HepG2 (cell line): ENCODE measurements around the gene SLU7. TPM values are rescaled to one million over a fixed set of nuclear protein-coding genes. Genes with fewer than 3 reads are reported as not detected.
A peak's percentile ranks its signal among the peaks of the same experiment; 100 is the strongest.

Experiments used
- ATAC-seq: fragments of 200-7000 bp; cut with Tn5 transposase; 3 replicates; pipeline ENCODE4 v1.9.1; 2020; ENCODE audit warnings: mild to moderate bottlenecking, moderate library complexity
- BruUV-seq: library from RNA; stranded (reverse); fragments of 400-500 nt; replicated peaks from 2 replicates; lab custom pipeline; 2021; lab: Mats Ljungman, UMichigan
- CTCF ChIA-PET: fragments of 300-600 bp; formaldehyde crosslinking; extraction: SDS; loops from one replicate; lab custom pipeline; 2021; ENCODE audit warnings: low total read pairs, inconsistent platforms, low intra/inter-chr PET ratio; lab: Yijun Ruan, JAX
- POLR2A ChIA-PET: fragments of 350-600 bp; sonication (Branson Sonifier 250); formaldehyde crosslinking; loops from one replicate; lab custom pipeline; 2020; ENCODE audit warnings: antibody characterized with exemption, inconsistent platforms; lab: Yijun Ruan, JAX
- DNase-seq: peaks from one replicate; pipeline ENCODE4 v3.0.0-alpha.2; 2015; ENCODE audit warnings: low spot score
- FAIRE-seq: peaks from 3 replicates; lab custom pipeline; 2011; peaks lifted over from hg19 to GRCh38; lab: Jason Lieb, UNC
- H2AFZ ChIP-seq: one replicate; pipeline ENCODE4 v1.6.1; 2011; ENCODE audit warnings: low read length, inconsistent platforms
- H3K27ac ChIP-seq: fragments of 300-600 bp; 3 replicates; pipeline ENCODE4 v1.8.0; 2011; ENCODE audit warnings: mixed run types, mild to moderate bottlenecking, mixed read lengths, low read length, inconsistent platforms; ENCODE audit not compliant: insufficient read depth; ENCODE audit errors: extremely low read length
- H3K27me3 ChIP-seq, 2 experiments: fragments of 200-600 bp in 1 of 2; 2 replicates in 1 of 2; 3 replicates in 1 of 2; pipeline versions ENCODE4 v1.6.0 to v1.8.0; 2011; ENCODE audit warnings: low read length in 2 of 2, mild to moderate bottlenecking in 2 of 2, moderate library complexity in 2 of 2, inconsistent platforms in 1 of 2; ENCODE audit not compliant: insufficient read depth in 2 of 2, control insufficient read depth in 1 of 2
- H3K36me3 ChIP-seq, 2 experiments: fragments of 200-600 bp in 1 of 2; replicated peaks in 1 of 2; 2 replicates in 1 of 2; 3 replicates in 1 of 2; pipeline versions ENCODE4 v1.5.1 to v1.8.0; 2011; ENCODE audit warnings: low read length in 2 of 2, inconsistent platforms in 1 of 2; ENCODE audit not compliant: insufficient read depth in 2 of 2, control insufficient read depth in 1 of 2
- H3K4me1 ChIP-seq: 2 replicates; pipeline ENCODE4 v1.5.1; 2012; ENCODE audit warnings: low read length, inconsistent platforms; ENCODE audit not compliant: insufficient read depth
- H3K4me2 ChIP-seq: 2 replicates; pipeline ENCODE4 v1.6.0; 2011; ENCODE audit warnings: low read depth, low read length, inconsistent platforms
- H3K4me3 ChIP-seq, 3 experiments: fragments of 200-600 bp in 1 of 3; sonication (generic), shearing (Covaris generic) in 1 of 3; replicated peaks in 1 of 3; 2 replicates each; pipeline ENCODE4 v1.5.1; 2011 to 2016; ENCODE audit warnings: low read length in 3 of 3, inconsistent platforms in 2 of 3, low read depth in 2 of 3, mild to moderate bottlenecking in 2 of 3, control low read depth in 1 of 3, mixed read lengths in 1 of 3; ENCODE audit not compliant: insufficient read depth in 1 of 3
- H3K79me2 ChIP-seq: one replicate; pipeline ENCODE4 v1.6.1; 2011; ENCODE audit warnings: low read length, inconsistent platforms; ENCODE audit not compliant: insufficient read depth
- H3K9ac ChIP-seq: 2 replicates; pipeline ENCODE4 v1.6.0; 2011; ENCODE audit warnings: mild to moderate bottlenecking, low read depth, low read length, inconsistent platforms; ENCODE audit not compliant: insufficient read depth
- H3K9me3 ChIP-seq: 2 replicates; pipeline ENCODE4 v1.5.1; 2012; ENCODE audit warnings: mild to moderate bottlenecking, low read length
- H4K20me1 ChIP-seq: 2 replicates; pipeline ENCODE4 v1.6.0; 2011; ENCODE audit warnings: inconsistent platforms, mild to moderate bottlenecking, low read length, moderate library complexity; ENCODE audit not compliant: insufficient read depth
- DNMT1 ChIP-seq: sonication (generic); formaldehyde crosslinking; IDR thresholded peaks from 2 replicates; pipeline ENCODE4 v1.5.1; 2020; ENCODE audit warnings: mild to moderate bottlenecking, missing genetic modification reagents
- MIER3 ChIP-seq: IDR thresholded peaks from 2 replicates; pipeline ENCODE4 v1.6.1; 2016; ENCODE audit warnings: missing compliant biosample characterization, borderline replicate concordance
- MXD4 ChIP-seq: IDR thresholded peaks from 2 replicates; pipeline ENCODE4 v1.6.1; 2016; ENCODE audit warnings: mild to moderate bottlenecking, missing biosample characterization, missing genetic modification reagents
- POLR2G ChIP-seq: fragments of 200-400 bp; formaldehyde crosslinking; IDR thresholded peaks from 2 replicates; pipeline ENCODE4 v1.6.1; 2018; ENCODE audit warnings: mild to moderate bottlenecking, low read depth, low read length, moderate library complexity
- RAD51 ChIP-seq: fragments of 450-650 bp; IDR thresholded peaks from 2 replicates; pipeline ENCODE4 v1.6.1; 2016; ENCODE audit warnings: borderline replicate concordance
- RORA ChIP-seq: sonication (generic); formaldehyde crosslinking; IDR thresholded peaks from 2 replicates; pipeline ENCODE4 v1.5.0; 2020; ENCODE audit warnings: mild to moderate bottlenecking, missing genetic modification reagents, moderate library complexity
- SAFB2 ChIP-seq: sonication (generic); formaldehyde crosslinking; IDR thresholded peaks from 2 replicates; pipeline ENCODE4 v1.5.1; 2020; ENCODE audit warnings: missing genetic modification reagents, low read depth, mild to moderate bottlenecking, borderline replicate concordance
- SCMH1 ChIP-seq: sonication (generic); formaldehyde crosslinking; IDR thresholded peaks from 2 replicates; pipeline ENCODE4 v1.9.0; 2021; ENCODE audit warnings: missing genetic modification reagents, mild to moderate bottlenecking, borderline replicate concordance
- ZFP41 ChIP-seq: sonication (generic); formaldehyde crosslinking; IDR thresholded peaks from 2 replicates; pipeline ENCODE4 v1.4.0; 2020; ENCODE audit warnings: mild to moderate bottlenecking, missing genetic modification reagents, borderline replicate concordance
- ZNF432 ChIP-seq: sonication (generic); formaldehyde crosslinking; IDR thresholded peaks from 2 replicates; pipeline ENCODE4 v1.5.0; 2020; ENCODE audit warnings: missing genetic modification reagents, mild to moderate bottlenecking, borderline replicate concordance
- ZNF782 ChIP-seq: sonication (generic); formaldehyde crosslinking; IDR thresholded peaks from 2 replicates; pipeline ENCODE4 v1.4.0; 2020; ENCODE audit warnings: missing genetic modification reagents, mild to moderate bottlenecking, borderline replicate concordance
- WGBS: methylation state at CpG from one replicate; pipeline ENCODE4 v1.1.6; 2017; ENCODE audit warnings: low lambda C conversion rate; 5-methylcytosine and 5-hydroxymethylcytosine counted together
- in situ Hi-C: cut with HindIII; loops from 2 replicates; pipeline ENCODE4 v1.10.0; 2017; ENCODE audit warnings: low pct_unique_long_range_greater_than_20kb; ENCODE audit not compliant: extremely low pct_ligation_motif_present
- intact Hi-C: fragments of 100-400 bp; cut with micrococcal nuclease; formaldehyde crosslinking; loops from one replicate; pipeline ENCODE4 v1.10.0; 2022; ENCODE audit not compliant: unreplicated experiment
- polyA plus RNA-seq, 8 experiments: library from polyadenylated mRNA; depleted of rRNA in 3 of 8; stranded (reverse) in 7 of 8; unstranded in 1 of 8; fragments of >200 nt; fragmentation: Illumina TruSeq in 4 of 8; extraction: Trizol in 4 of 8; gene quantifications; 2 replicates each; pipeline versions ENCODE4 v1.2.1 to v1.2.3, GENCODE V29; 2011 to 2016; ENCODE audit warnings: low read depth in 4 of 8, missing spikeins in 1 of 8, mixed read lengths in 1 of 8; ENCODE audit not compliant: insufficient read depth in 1 of 8
- total RNA-seq, 5 experiments: library from RNA; depleted of rRNA; stranded (reverse); fragments of >200 nt; fragmentation: Illumina TruSeq; extraction: Trizol; gene quantifications; 2 replicates each; pipeline ENCODE4 v1.2.3, GENCODE V29; 2016; ENCODE audit warnings: low read depth in 1 of 5
- TF ChIP-seq, protein P1 (sequence below), 2 experiments: sonication (generic) in 1 of 2; formaldehyde crosslinking in 1 of 2; IDR thresholded peaks; 2 replicates each; pipeline versions ENCODE4 v1.5.1 to v1.6.1; 2011 to 2020; ENCODE audit warnings: borderline replicate concordance in 1 of 2, low read depth in 1 of 2, low read length in 1 of 2, mild to moderate bottlenecking in 1 of 2, missing genetic modification reagents in 1 of 2, moderate library complexity in 1 of 2

Gene SLU7
- total and polyA plus RNA-seq, 2 of the 13 experiments (the other 11 are each of a cell fraction or from before 2014, with no cell fraction given), result 24.0 to 39.2 TPM

DNA sequence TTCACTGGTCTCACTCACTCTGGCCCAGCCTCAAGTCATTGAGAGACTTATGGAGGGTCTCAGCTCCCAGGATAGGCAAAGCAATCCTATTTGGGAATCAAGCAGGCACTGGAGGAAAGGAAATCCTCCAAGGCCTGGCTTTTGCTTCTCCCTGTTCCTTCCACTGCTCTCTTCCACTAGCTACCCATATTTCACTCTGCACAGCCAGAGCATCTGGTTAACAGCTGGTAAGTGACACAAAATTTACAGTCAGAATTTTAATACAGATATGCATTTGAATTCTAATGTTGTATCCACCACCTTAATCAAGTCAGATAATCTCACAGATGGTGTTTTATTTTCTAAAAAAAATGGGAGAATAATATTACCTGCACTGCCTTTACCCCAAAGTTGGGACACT is 47.6 kb downstream of the SLU7 start (continued):
- TF ChIP-seq ZNF782 (no peak), MXD4 (no peak), ZNF432 (no peak)

DNA sequence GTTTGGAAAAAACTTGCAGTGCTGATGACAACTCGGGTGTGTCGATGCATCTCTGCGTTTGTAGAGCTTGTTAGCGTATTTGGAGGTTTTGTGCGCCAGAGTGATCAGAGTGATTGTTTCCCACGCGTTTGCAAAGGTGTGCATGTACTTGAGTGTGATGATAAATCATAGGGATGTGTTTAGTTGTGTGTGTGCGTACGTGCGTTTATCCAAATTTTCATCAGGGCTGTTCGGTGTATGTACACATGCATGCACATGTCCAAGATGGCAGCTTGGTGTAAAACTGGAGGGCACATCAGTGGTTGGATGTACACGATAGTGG is 48.2 kb downstream of the SLU7 start:
- FAIRE-seq, result no peak
- peak overlapping the region in 1 of 3 experiments; percentile 48; a peak in 1 of 6 replicates for H3K4me3 ChIP-seq
- no peaks in the 10 kb centered on the region for H3K9me3 ChIP-seq
- H3K27me3 ChIP-seq, result peaks cover 7 to 32% of the 10 kb centered on the region in 2 experiments; a peak in 4 of 5 replicates
- ChIA-PET POLR2A (no interaction called here), CTCF (no interaction called here)
- WGBS, result 55% methylated on average over 12 of the region's 12 CpGs
- H2AFZ ChIP-seq, result no peak overlapping the region
- H4K20me1 ChIP-seq, result no peaks in the 10 kb centered on the region
- no peak overlapping the region for H3K9ac ChIP-seq
- no peak for TF ChIP-seq SAFB2 (CRISPR knock-in tag)
- no peak for TF ChIP-seq MIER3 (CRISPR knock-in tag)
- peak; percentile 32; the same call in 1 of the 2 replicates for TF ChIP-seq RAD51
- TF ChIP-seq DNMT1 (CRISPR knock-in tag), result no peak
- TF ChIP-seq SCMH1 (CRISPR knock-in tag), result no peak
- no peak for TF ChIP-seq POLR2G
- no peak for TF ChIP-seq ZFP41 (CRISPR knock-in tag)
- no peak for TF ChIP-seq RORA (CRISPR knock-in tag)
- TF ChIP-seq, protein P1, sequence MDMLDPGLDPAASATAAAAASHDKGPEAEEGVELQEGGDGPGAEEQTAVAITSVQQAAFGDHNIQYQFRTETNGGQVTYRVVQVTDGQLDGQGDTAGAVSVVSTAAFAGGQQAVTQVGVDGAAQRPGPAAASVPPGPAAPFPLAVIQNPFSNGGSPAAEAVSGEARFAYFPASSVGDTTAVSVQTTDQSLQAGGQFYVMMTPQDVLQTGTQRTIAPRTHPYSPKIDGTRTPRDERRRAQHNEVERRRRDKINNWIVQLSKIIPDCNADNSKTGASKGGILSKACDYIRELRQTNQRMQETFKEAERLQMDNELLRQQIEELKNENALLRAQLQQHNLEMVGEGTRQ (IDR thresholded peaks at IDR 0.05; ENCODE audit: low read depth, low read length), result no peak
- TF ChIP-seq, protein P1 (CRISPR knock-in tag; IDR thresholded peaks at IDR 0.05; ENCODE audit: borderline replicate concordance), result 0 out of 2 replicates have a peak, but pooled peaks have one; percentile 12
- intact Hi-C loops, result no loop called here
- no TSS peak for BruUV-seq
- ATAC-seq, result no peak
- H3K27ac ChIP-seq, result no peak overlapping the region
- no peaks in the 10 kb centered on the region for H3K36me3 ChIP-seq
- H3K4me1 ChIP-seq, result no peaks in the 10 kb centered on the region
- in situ Hi-C loops, result no loop called here
- DNase-seq, result no peak
- no peaks in the 10 kb centered on the region for H3K79me2 ChIP-seq
- peak overlapping the region; percentile 43; the same call in 1 of the 2 replicates for H3K4me2 ChIP-seq
